Measurements from ENCODE around the gene IFIH1.

The IFIH1 gene

DNA sequence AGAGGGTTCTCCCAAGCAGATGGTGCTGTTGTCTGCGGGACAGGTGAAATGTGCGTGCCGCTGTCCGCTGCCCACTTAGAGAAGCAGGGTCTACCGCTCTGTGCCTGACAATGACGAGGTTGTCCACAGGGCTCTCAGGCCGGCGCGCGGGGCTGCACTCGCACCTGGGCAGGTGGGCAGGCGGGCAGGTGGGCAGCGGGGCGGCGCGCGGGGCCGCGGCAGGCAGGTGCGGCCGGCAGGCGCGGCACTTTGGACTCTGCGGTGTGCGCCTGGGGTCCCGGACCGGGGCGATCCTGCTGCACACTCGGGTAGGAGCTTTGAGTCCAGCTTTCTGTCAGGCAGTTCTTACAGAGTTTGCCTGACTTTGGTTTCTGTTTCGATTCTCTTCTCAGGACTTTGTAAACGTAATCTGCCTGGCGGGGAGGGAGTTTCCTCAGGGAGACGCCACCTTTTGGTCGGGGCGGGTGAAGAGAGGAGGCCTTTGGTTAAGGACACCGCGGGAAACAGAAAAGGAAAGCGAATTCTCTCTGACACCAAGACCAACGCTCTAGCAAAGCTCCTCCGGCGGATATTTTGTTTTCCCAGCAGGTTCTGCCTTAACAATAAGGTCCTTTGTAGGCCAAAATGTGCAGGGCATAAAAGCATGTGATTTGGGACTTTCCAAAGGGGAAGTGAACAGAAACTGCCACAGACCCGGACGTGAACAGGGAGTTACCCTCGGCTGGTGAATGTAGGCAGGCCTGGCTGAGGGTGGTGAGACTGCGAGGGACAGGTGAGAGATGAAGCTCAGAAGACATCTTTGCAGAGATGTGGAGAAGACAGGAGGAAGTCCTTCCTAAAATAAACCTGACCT is at the start of gene IFIH1:
IFIH1 (minus strand) TSS at position 357 of the 853 bp plus-strand sequence. CDS start 377 bp downstream, outside the sequence.
- intact Hi-C loops (cut with micrococcal nuclease), result loop anchor here (1.0 to 10.0 kb wide), 2 partner anchors 26 to 344 kb away; partner anchors contain the start of gene GCA
- no peaks in the 10 kb centered on the region for H3K27me3 Mint-ChIP-seq
- H3K27ac Mint-ChIP-seq, result peak within 1 kb of the TSS; percentile 100
- H3K9me3 Mint-ChIP-seq, result no peaks in the 10 kb centered on the region
- H3K4me3 Mint-ChIP-seq, result peak within 1 kb of the TSS; percentile 89
- H3K4me1 Mint-ChIP-seq (ENCODE audit: low read depth), result peaks cover 51% of the 10 kb centered on the region
- H3K36me3 Mint-ChIP-seq (ENCODE audit: low read depth), result peaks cover 31% of the 10 kb centered on the region

DNA sequence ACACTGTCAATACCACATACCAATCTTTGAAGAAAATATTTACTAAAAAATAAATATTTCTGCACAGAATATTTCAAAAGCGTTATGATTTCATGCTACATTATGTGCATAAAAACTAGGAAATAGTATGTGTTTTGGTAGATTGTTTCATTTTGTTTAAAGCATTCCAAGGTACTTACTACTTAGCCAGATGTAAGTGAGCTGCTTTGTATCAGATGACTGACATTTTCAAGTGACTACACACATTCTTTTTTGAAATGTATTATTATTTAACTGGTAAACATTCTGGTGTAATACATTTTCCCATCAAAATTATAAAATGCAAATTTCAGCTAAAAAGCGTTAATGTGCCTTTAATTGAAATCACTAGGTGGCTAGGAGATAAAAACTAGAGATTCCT is 46.9 kb upstream of the IFIH1 start:
- H3K4me3 Mint-ChIP-seq, result no peak overlapping the region
- peaks cover 13% of the 10 kb centered on the region for H3K36me3 Mint-ChIP-seq (ENCODE audit: low read depth)
- H3K9me3 Mint-ChIP-seq, result no peaks in the 10 kb centered on the region
- intact Hi-C loops (cut with micrococcal nuclease), result no loop called here
- peaks cover 14% of the 10 kb centered on the region for H3K4me1 Mint-ChIP-seq (ENCODE audit: low read depth)
- no peaks in the 10 kb centered on the region for H3K27me3 Mint-ChIP-seq
- no peak overlapping the region for H3K27ac Mint-ChIP-seq

DNA sequence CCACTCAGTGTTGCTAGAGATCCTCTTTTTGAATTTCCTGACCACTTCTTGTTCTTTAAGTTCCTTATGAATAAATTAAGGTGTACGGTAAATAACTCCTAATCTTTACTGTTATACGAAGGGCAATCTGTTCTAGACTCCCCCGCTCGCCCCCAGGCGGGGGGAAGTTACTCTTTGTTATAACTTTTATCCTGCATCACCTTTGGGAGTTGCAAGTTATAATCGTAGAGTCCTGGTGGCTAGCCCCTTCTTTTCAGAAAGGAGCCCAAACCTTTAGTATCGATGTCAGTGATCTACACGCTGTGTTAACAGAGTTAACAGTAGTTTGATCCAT is 26.1 kb upstream of the IFIH1 start:
- intact Hi-C loops (cut with micrococcal nuclease), result loop anchor here (1.0 kb wide), 1 partner anchor 26 kb away; the partner anchor contains the start of gene IFIH1
- peak overlapping the region; percentile 97 for H3K27ac Mint-ChIP-seq
- peaks cover 17% of the 10 kb centered on the region for H3K36me3 Mint-ChIP-seq (ENCODE audit: low read depth)
- H3K27me3 Mint-ChIP-seq, result no peaks in the 10 kb centered on the region
- H3K4me1 Mint-ChIP-seq (ENCODE audit: low read depth), result peaks cover 41% of the 10 kb centered on the region
- peak overlapping the region; percentile 91 for H3K4me3 Mint-ChIP-seq
- H3K9me3 Mint-ChIP-seq, result no peaks in the 10 kb centered on the region

DNA sequence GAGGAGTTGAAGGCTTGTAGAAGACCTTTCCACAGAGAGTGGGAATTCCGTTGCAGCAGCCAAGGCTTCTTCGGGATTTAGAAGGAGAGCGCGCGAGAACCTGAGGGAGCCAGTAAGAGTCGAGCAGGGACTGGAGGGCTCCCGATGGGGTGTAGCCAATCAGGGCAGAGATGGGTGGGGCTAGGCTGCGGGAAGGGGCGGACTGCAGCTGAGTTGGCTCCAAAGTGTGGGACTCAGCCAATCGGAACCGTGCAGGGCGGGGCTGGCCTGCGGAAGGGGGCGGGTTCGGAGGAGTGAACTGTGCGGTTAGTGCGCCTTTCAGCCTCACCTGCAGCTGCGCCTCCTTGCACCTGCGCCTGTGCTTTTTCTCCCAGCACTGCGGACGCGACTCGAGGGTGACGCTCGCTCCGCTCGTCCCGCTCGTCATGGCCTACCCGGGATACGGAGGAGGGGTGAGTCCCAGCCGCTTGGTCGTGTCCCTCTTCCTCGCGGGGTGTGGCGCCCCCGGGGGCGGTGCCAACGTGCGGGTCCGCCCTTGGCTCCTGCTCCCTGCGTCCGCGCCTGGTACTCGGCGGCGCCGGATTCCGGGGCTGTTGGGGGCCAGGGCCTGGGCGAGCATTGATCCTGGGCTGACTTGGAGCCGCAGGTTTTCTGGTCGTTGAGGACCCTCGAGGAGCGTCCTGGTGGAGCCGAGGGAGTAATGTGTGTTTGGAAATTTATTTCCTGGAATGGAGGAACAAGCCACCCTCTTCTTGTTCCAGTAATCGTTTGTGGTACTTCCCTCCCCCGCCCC is 25.5 kb upstream of the IFIH1 start, which contains the start of gene GCA:
GCA (plus strand) TSS at position 309 of the 793 bp plus-strand sequence; CDS start at position 426, 117 bp downstream.
- H3K9me3 Mint-ChIP-seq, result no peaks in the 10 kb centered on the region
- peaks cover 35% of the 10 kb centered on the region for H3K4me1 Mint-ChIP-seq (ENCODE audit: low read depth)
- H3K27ac Mint-ChIP-seq, result peak within 1 kb of the TSS; percentile 97
- H3K36me3 Mint-ChIP-seq (ENCODE audit: low read depth), result peaks cover 11% of the 10 kb centered on the region
- intact Hi-C loops (cut with micrococcal nuclease), result loop anchor here (1.0 kb wide), 1 partner anchor 26 kb away; the partner anchor contains the start of gene IFIH1
- H3K27me3 Mint-ChIP-seq, result no peaks in the 10 kb centered on the region
- H3K4me3 Mint-ChIP-seq, result peak within 1 kb of the TSS; percentile 91

DNA sequence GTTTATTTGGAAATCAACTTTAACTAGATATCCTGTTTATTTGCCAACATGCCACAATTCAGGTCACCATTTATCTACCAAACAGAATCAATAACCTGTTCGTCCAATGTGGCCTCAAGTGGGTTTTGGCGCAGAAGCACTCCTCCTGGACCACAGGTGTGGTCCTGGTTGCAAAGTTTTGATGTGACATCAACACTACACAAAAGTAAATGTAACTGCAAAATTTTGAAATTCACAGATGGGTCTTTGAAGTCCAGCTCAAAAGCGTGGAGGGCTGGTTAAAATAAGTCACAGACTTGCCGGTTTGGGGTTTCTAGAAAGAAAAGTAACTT is 25.0 kb upstream of the IFIH1 start:
- Mint-ChIP-seq H3K27me3 (no peaks in the 10 kb centered on the region), H3K9me3 (no peaks in the 10 kb centered on the region), H3K36me3 (ENCODE audit: low read depth) (peaks cover 11% of the 10 kb centered on the region), H3K27ac (peak overlapping the region; percentile 97), H3K4me1 (ENCODE audit: low read depth) (peaks cover 35% of the 10 kb centered on the region), H3K4me3 (peak overlapping the region; percentile 91)
- intact Hi-C loops (cut with micrococcal nuclease), result no loop called here

DNA sequence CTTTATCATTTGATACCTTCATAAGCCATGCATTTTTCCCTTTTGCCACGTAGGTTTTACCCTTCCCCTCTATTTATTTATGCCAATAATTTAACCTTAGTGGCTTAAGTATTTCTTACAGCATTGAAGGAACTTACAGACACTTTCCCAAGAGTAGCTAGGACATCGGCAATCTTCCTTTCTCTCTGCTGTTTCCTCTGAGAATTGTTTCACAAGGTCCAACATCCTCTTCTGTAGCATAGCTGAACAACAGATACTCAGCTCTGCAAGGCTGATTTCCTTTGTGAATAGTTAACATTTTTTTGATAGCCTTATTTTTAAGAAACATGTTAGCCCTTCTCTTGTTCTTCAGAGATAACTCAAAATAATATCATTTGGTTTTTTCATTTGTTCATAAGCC is 24.4 kb upstream of the IFIH1 start:
- intact Hi-C loops (cut with micrococcal nuclease), result no loop called here

DNA sequence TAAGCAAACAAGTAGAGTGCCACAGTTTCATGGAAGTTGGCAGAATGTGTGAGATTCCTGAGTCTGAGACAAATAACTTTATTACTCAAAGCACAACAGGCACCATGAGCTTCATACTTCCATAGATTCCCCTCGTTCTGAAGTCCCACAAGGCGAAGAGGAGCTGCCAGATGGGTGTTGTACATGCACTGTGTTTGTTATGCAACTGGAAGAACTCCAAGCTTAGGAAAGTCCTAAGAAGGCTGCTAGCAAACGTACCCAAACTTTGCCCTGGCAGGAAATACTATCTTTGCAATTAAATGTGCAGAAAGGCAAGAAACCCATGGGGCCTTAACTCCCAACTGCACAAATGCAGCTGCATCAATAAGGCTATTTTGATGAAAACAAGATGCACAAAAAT is 23.8 kb upstream of the IFIH1 start:
- Mint-ChIP-seq H3K27me3 (no peaks in the 10 kb centered on the region), H3K36me3 (ENCODE audit: low read depth) (peaks cover 11% of the 10 kb centered on the region), H3K27ac (peak overlapping the region; percentile 54), H3K9me3 (no peaks in the 10 kb centered on the region), H3K4me1 (ENCODE audit: low read depth) (peaks cover 34% of the 10 kb centered on the region), H3K4me3 (no peak overlapping the region)
- intact Hi-C loops (cut with micrococcal nuclease), result no loop called here

More for the DNA sequence above, 24.4 kb upstream of the IFIH1 start:
- peaks cover 11% of the 10 kb centered on the region for H3K36me3 Mint-ChIP-seq (ENCODE audit: low read depth)
- H3K4me1 Mint-ChIP-seq (ENCODE audit: low read depth), result peaks cover 35% of the 10 kb centered on the region
- H3K4me3 Mint-ChIP-seq, result peak overlapping the region; percentile 63
- no peaks in the 10 kb centered on the region for H3K27me3 Mint-ChIP-seq
- H3K27ac Mint-ChIP-seq, result peak overlapping the region; percentile 54
- no peaks in the 10 kb centered on the region for H3K9me3 Mint-ChIP-seq

DNA sequence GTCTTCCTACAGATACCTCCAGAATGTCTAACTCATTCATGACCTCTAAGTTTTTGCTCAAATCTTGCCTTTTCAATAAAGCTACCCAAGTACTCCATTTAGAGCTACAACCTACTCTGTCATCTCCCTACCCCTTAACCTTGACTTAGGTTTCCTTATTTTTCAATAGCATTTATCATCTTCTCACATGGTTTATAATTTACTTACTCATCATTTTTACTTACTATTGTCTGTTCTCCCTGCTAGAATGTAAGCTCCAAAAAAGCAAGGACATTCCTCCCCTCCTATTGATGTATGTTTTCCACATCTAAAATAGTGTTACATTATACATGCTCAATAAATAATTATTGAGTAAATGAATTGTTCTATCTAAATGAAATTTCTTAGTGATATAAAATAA is 22.3 kb upstream of the IFIH1 start:
- Mint-ChIP-seq H3K4me1 (ENCODE audit: low read depth) (peaks cover 28% of the 10 kb centered on the region), H3K4me3 (no peak overlapping the region), H3K9me3 (no peaks in the 10 kb centered on the region), H3K36me3 (ENCODE audit: low read depth) (peaks cover 11% of the 10 kb centered on the region), H3K27me3 (no peaks in the 10 kb centered on the region), H3K27ac (no peak overlapping the region)
- intact Hi-C loops (cut with micrococcal nuclease), result no loop called here

DNA sequence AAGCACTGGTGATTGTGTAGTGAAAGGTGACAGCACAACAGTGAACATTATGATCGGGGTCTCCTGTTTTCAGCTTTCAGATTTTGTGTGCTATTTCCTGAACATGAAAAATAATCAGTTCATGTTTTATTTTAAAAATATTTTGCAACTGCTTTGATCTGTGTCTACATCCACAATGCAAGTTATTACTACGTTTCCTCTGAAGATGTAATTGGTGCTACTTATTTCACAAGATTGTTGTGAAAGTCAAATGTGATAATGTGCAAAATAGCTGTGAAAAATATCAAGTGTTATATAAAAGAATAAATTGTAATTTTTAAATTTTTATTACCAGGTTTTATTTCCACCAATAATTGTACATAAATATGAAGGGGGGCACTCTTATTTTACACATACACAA is 19.4 kb upstream of the IFIH1 start:
- H3K9me3 Mint-ChIP-seq, result no peaks in the 10 kb centered on the region
- intact Hi-C loops (cut with micrococcal nuclease), result no loop called here
- no peak overlapping the region for H3K4me3 Mint-ChIP-seq
- no peak overlapping the region for H3K27ac Mint-ChIP-seq
- H3K27me3 Mint-ChIP-seq, result no peaks in the 10 kb centered on the region
- H3K4me1 Mint-ChIP-seq (ENCODE audit: low read depth), result peaks cover 27% of the 10 kb centered on the region
- no peaks in the 10 kb centered on the region for H3K36me3 Mint-ChIP-seq (ENCODE audit: low read depth)

DNA sequence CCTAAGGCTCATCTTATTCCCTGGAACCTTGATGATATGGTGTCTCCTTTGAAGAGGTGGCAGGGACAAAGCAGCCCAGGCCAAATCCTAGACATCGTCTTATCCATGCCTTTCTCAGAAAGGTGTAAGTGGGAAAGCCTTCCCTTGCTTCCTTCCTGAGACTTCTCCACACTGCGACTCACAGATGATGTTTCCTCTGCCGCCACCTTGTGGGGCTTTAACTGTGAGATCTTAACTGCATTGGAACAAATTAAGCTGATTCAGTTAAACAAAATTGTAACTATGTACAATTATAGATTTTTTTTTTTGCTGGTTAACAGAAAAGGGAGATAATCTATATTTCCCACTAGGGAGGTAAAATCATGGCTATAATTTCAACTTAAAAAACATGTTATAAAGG is 15.5 kb upstream of the IFIH1 start:
- Mint-ChIP-seq H3K36me3 (ENCODE audit: low read depth) (no peaks in the 10 kb centered on the region), H3K4me3 (no peak overlapping the region), H3K27me3 (no peaks in the 10 kb centered on the region), H3K9me3 (no peaks in the 10 kb centered on the region), H3K27ac (no peak overlapping the region), H3K4me1 (ENCODE audit: low read depth) (peaks cover 7% of the 10 kb centered on the region)
- intact Hi-C loops (cut with micrococcal nuclease), result no loop called here

DNA sequence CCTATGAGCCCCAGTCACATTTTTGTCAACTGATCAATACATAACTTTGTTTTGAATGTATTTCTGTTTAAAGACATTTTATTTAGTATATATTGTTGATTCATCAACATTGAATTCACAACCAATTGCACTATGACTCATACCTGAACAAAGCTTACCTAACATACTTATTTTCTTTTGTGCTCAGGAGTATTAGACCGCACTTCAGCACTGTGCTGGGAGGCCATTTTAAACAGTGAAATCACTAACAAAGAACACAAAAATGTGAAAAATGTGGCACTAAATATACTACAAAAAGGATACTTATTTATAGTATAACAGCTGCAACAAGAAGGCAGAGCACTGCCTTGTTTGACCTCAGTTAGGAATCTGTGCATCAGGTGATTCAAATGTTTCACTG is 12.4 kb upstream of the IFIH1 start:
- no peaks in the 10 kb centered on the region for H3K27me3 Mint-ChIP-seq
- H3K4me3 Mint-ChIP-seq, result no peak overlapping the region
- no peaks in the 10 kb centered on the region for H3K36me3 Mint-ChIP-seq (ENCODE audit: low read depth)
- no peak overlapping the region for H3K27ac Mint-ChIP-seq
- H3K4me1 Mint-ChIP-seq (ENCODE audit: low read depth), result peaks cover 7% of the 10 kb centered on the region
- no peaks in the 10 kb centered on the region for H3K9me3 Mint-ChIP-seq
- intact Hi-C loops (cut with micrococcal nuclease), result no loop called here

DNA sequence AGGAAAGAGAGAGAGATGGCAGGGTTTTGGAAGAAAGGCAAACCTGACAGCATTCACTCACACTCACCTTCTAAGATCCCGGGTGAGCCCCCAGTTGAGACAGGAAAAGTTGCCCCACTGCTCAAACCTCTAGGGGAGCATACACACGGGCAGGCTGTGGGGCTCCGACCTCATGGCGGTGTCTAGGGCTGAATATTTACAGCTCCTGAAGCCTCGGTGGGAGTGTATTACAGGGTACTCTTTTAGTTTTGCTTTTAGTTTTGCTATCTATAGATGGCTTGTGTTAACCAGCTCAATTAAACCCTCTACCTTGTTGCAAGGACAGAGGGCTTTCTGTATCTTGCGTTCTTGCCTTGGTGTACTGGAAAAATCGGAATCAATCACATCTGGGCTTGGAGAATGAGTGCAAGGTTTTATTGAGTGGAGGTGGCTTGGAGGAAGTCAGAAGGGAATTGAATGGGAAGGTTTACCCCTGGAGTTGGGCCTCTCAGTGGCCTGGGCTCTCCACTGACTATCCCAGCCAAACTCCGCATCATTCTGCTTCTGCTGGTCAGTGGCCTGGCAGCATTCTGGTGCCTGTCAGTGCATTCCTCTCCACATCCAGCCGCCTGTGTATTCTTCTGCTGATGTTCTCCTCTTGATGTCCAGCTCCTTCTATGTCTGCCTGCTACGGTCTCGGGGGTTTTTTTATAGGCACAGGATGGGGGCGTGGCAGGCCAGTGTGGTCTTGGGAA is 10.1 kb upstream of the IFIH1 start:
- H3K27ac Mint-ChIP-seq, result no peak overlapping the region
- peaks cover 19% of the 10 kb centered on the region for H3K4me1 Mint-ChIP-seq (ENCODE audit: low read depth)
- no peaks in the 10 kb centered on the region for H3K27me3 Mint-ChIP-seq
- no peaks in the 10 kb centered on the region for H3K9me3 Mint-ChIP-seq
- no peak overlapping the region for H3K4me3 Mint-ChIP-seq
- no peaks in the 10 kb centered on the region for H3K36me3 Mint-ChIP-seq (ENCODE audit: low read depth)
- intact Hi-C loops (cut with micrococcal nuclease), result no loop called here

DNA sequence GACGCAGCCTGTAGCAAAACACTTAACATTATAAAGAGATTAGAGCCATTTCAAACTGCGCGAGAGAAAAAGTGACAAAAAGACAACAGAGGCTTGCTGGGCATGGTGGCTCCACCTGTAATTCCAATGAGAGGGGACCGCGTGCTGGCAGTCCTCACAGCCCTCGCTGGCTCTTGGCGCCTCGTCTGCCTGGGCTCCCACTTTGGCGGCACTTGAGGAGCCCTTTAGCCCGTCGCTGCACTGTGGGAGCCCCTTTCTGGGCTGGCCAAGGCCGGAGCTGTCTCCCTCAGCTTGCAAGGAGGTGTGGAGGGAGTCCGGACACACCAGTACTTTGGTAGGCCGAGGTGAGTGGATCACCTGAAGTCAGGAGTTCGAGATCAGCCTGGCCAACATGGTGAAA is 9.3 kb upstream of the IFIH1 start:
- intact Hi-C loops (cut with micrococcal nuclease), result no loop called here
- H3K36me3 Mint-ChIP-seq (ENCODE audit: low read depth), result no peaks in the 10 kb centered on the region

More for the DNA sequence above, 9.3 kb upstream of the IFIH1 start:
- H3K9me3 Mint-ChIP-seq, result no peaks in the 10 kb centered on the region
- no peaks in the 10 kb centered on the region for H3K27me3 Mint-ChIP-seq
- H3K4me3 Mint-ChIP-seq, result no peak overlapping the region
- H3K27ac Mint-ChIP-seq, result peak overlapping the region; percentile 16
- H3K4me1 Mint-ChIP-seq (ENCODE audit: low read depth), result peaks cover 19% of the 10 kb centered on the region

Measured in dendritic cell treated with granulocyte-macrophage colony-stimulating factor and Interleukin-4, amounts not matched to agents 40 ng/mL and 50 ng/mL, for 4 days (primary cell).